Activated T-cell treated with anti-CD3 and anti-CD28 coated beads for 24 hours (primary cell): ENCODE measurements around the gene GOLIM4.
"Not testable (repeated sequence)": the region's sequence is repeated elsewhere in the genome, so short reads cannot be mapped to it uniquely, and the experiment has no call there.

Source experiments
- DNase-seq: peaks from one replicate; pipeline ENCODE4 v3.0.0-alpha.2; 2020; ENCODE audit warnings: low read depth

GOLIM4 gene

GRCh38 chr3:168077091-168077490, 18.6 kb downstream of the GOLIM4 start:
- DNase-seq, result no peak

- DNase-seq, result no peak
Measured at GRCh38 chr3:168073842-168074605, 21.7 kb downstream of the GOLIM4 start.

GRCh38 chr3:168072323-168072650, 23.4 kb downstream of the GOLIM4 start:
- DNase-seq, result no peak

DNA sequence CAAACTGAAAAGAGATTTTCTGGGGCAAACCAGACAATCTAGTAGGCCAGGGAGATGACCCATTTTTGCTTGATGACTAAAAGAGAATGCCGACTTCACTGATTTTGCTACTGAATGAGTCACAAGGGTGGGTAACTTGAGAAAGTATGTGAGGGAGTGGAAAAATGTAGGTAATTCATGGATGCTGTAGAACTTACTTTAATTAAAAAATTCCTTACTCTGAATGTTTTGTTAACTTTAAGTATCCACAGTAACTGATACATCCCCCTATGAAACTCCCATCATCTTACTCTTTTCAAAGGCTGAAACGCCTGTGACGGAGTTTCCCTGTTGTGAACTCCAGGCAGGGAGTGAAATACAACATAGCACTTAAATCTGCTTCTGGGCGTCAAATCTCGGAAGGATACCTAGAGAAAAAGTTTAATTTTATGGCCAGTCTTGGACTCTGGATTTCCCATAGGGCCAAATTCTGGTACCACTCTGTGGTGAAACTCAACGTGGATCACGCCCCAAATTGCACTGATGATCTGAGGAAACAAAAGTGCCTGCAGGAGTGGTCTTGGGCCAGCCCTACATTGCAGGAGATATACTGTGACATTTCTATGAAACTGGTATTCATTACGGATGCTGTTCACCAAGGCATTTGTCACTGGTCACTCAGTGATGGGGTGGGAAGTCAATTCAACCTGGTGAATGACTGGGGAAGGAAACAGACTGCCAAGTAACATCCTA, 24.0 kb downstream of the GOLIM4 start:
- DNase-seq, result no peak

DNA sequence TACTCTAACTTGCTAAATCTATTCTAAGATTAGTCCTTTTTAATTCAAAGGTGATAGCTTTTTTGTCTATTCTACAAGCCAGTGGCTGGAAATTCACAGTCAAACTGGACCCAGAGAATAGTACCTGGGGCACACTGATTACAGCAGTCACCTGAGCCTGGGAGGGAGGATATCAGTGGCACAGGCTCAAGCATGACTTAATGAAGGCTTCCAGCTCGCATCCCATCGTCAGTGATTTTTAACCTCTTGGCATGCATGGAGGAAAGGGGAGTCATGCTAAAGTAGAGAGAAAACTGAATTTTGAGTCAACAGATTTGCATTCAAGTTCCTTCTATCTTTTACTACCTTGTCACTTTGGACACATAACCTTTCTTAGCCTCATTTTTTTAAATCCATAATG, 24.8 kb downstream of the GOLIM4 start:
- no peak for DNase-seq

DNA sequence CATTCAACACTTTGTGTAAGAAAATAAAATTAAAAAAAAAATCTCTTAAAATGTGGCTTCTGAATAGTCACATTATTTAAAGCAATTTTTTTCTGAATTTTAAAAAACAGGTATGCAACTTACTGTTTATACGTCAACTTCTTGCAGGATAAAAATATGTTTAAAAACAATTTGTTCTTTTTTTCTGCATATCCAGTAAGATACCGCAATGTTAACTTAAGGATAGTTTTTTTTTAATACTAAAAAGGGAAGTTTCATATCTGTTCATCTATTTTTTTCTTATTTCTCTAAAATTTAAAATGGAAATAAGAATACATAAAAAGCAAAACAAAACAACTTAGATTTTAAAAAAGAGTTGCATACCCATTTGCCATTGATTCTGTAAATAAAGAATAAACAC, 27.4 kb downstream of the GOLIM4 start:
- no peak for DNase-seq

DNA sequence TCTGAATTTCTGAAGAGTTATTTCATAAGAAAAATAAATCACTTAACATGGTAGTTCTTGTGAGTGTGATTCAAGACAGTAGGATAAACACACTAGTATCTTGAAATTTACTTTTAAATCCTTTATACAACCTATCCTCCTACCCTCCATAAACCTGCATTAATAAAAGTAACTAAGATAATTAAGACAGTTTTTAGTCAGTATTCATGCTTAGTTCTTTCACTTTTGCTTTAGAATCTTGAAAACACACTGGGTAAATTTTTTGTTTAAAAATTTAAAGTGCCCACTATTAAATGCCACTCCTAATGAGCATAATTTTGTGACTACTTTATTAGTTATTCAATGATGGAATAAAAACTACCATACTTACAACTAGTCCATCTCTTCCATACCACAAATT, 28.8 kb downstream of the GOLIM4 start:
- DNase-seq, result no peak

DNA sequence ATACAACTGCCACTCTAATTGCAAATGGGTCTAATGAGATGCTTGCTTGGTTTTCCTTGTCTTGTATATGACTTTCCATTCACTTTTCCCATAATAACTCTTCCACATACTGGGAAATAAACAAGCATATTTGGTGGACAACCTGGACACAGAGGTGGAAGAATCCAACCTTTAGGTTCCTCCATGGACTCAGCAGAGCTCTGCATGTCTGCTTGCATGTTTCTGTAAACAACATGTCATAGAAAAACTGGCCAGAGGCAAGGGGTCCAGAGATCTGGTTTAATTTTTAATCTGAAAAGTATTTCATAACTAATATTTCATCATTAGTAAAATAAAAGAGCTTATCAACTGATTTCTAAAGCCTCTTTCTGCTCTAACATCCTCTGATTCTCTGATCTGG, 30.2 kb downstream of the GOLIM4 start:
- DNase-seq, result no peak

GRCh38 chr3:168063122-168063521, 32.6 kb downstream of the GOLIM4 start:
- DNase-seq, result no peak

DNA sequence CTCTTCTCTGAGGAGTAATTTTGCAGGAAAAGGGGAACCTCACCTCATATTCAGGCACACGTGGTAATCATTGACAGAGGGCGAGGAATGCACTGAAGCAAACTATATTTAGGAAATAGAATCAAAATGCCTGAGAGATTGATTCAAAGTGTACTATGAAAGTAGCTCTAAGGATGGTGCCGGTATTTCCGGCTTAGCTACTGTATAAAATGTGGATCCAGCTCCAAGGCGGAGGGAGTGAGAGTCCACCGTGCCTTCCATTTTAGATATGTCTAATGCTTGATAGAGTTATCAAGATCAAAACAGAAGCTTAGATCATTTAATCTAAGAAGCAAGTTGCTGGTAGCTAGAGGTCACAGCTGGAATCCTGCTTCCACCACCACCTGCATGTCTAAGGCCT, 33.0 kb downstream of the GOLIM4 start:
- no peak for DNase-seq

DNA sequence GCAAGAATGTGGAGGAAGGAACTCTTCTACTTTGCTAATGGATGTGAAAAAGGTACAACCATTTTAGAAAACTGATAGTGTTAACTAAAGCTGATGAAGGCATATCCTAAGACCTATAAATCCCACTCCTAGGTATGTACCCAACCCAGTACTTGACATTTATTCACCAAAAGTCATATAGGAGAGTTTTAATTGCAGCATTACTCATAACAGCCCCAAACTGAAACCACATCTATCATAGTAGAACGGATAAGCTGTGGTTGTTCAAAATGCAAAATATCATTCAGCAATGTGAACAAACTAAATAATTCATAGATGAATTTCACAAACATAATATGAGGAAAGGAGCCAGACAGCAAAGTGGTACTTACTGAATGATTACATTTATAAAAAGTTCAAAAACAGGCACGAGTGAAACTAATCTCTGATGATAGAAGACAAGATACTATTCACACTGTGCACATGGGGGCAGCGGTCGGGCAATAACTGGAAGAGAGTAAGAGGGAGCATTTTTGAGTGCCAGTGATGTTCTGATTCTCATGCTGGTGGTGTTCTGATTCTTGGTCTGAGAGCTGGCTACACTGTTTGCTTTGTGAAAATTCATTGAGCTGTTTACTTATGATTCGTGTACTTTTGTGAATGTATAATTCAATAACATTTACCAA, 34.3 kb downstream of the GOLIM4 start:
- no peak for DNase-seq

DNA sequence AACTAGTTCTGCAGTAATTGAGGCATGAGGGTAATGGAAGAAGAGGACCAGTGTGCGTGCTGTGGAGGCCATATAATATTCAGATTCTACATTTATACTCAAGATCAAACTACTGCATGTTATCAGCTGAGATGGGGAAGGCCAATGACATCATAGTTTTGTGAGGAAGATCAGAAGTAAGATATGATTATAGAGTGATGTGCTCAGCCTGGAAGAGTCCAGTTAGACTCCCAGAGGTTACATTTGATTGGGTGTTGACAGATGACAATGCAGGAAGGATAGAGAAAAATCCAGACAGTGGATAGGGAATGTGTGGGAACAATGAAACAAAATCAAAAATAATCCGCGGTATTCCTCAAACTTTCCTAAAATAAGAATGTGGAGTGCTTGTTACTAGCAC, 35.4 kb downstream of the GOLIM4 start:
- DNase-seq, result no peak

GRCh38 chr3:168058481-168058880, 37.2 kb downstream of the GOLIM4 start:
- DNase-seq, result no peak

GRCh38 chr3:168056398-168057230, 39.1 kb downstream of the GOLIM4 start:
- not testable (repeated sequence) for DNase-seq

GRCh38 chr3:168054447-168054846, 41.3 kb downstream of the GOLIM4 start:
- no peak for DNase-seq

DNA sequence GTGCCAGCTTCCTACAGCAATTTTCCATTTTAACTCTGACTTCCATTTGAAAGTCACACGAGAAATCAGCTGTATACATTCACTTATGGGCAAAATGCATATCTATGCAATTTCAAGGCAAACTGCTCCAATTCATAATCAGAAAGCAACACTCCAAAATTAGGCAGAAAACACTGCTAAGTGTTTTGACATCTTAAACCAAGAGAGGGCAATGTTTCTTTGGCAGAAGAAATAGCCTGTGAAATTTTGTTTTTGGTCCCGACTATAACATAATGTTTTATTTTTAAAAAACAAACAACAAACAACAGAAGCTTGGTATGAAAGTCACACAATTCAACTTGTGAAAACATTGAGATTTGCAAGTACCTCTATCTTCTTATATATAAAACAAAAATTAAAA, 42.6 kb downstream of the GOLIM4 start:
- no peak for DNase-seq

DNA sequence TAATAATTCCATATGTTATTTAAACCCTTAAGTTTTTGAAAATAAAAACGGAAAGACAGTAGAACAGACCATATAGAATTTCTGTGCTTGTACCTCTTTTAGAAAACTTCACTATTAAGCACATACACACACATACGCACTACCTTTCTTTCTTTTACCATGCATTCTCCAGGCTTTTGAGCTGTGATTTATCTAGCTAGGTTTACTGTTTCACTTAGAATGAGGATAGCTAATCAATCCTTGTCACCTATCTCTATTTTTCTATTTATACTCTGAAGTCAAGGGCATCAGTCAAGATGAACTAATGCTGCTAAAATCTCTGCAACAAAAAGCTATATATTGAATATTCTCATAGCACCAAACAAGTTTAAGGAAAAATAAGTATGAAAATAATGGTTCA, 43.2 kb downstream of the GOLIM4 start:
- no peak for DNase-seq

- no peak for DNase-seq
Measured at GRCh38 chr3:168051531-168052471, 43.9 kb downstream of the GOLIM4 start.

DNA sequence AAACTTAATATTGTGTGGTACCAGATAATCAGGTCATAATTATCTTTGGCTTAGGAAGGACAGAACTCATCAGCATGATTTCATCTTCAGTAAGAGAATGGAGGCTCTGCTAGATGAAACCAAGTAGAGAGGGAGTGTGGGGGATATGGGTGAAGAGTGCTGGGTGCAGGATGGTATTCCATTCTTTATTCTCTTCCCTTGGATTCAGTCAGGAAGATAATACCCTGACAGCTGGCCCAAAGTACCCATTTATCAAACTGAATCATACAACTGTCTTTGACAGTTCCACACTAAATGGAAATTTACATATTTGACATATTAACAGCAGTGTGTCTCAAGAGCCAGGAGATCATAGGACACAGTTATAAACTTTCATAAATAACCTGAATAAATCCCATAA, 44.7 kb downstream of the GOLIM4 start:
- no peak for DNase-seq

GRCh38 chr3:168049367-168049974, 46.3 kb downstream of the GOLIM4 start:
- no peak for DNase-seq
